GM19397 (cell line): ENCODE data around the gene FNDC10.

Experiments used
- ATAC-seq: cut with Tn5 transposase; IDR thresholded peaks from one replicate; pipeline ENCODE4 v1.9.1; 2021; ENCODE audit warnings: mild to moderate bottlenecking, moderate library complexity; ENCODE audit not compliant: unreplicated experiment

FNDC10 gene

GRCh38 chr1:1550087-1550486 lies 49.8 kb downstream of the FNDC10 start:
- no peak for ATAC-seq

DNA sequence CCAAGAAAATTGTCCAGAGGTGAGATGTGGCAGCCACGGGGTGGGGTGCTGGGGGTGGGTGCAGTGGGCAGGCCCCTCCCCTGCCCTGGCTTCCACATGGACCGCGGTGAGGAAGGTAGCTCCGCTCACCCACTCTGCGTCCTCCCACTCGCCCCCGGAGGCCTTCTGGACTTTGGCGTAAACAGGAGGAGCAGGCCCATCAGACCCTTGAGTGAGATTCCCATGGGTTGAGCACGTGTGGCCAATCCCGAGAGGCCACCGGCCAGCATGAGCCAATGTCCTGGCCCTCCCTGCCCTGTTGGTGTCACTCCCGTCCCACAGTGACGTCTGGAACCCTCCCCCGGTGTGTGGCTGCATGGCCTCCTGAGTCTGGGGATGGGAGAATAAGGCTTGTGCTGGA lies 51.3 kb downstream of the FNDC10 start:
- no peak for ATAC-seq
